HG03432 (cell line): ENCODE results near the gene TRERF1.
"Not testable (repeated sequence)": the region's sequence is repeated elsewhere in the genome, so short reads cannot be mapped to it uniquely, and the experiment has no call there.

Experiments
- ATAC-seq: cut with Tn5 transposase; IDR thresholded peaks from one replicate; pipeline ENCODE4 v1.9.1; 2021; ENCODE audit warnings: mild to moderate bottlenecking, moderate library complexity; ENCODE audit not compliant: unreplicated experiment

Gene TRERF1

DNA sequence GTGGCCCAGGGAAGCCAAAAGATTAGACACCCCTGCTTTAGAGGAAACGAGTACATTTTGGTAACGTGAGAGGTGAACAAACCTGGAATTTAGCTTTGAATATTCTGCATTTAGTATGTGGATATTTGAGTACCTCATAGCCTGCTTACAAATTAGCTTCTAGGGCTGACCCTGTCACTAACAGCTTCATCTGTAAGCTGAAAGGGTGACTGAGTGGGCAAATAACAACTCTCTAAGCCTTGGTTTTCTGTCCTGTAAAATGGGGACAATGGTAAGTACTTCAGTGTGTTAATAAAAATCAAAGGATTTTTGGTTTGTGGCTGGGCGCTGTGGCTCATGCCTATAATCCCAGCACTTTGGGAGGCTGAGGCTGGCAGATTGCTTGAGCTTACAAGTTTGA, 248.5 kb downstream of the TRERF1 start:
- ATAC-seq: no peak

DNA sequence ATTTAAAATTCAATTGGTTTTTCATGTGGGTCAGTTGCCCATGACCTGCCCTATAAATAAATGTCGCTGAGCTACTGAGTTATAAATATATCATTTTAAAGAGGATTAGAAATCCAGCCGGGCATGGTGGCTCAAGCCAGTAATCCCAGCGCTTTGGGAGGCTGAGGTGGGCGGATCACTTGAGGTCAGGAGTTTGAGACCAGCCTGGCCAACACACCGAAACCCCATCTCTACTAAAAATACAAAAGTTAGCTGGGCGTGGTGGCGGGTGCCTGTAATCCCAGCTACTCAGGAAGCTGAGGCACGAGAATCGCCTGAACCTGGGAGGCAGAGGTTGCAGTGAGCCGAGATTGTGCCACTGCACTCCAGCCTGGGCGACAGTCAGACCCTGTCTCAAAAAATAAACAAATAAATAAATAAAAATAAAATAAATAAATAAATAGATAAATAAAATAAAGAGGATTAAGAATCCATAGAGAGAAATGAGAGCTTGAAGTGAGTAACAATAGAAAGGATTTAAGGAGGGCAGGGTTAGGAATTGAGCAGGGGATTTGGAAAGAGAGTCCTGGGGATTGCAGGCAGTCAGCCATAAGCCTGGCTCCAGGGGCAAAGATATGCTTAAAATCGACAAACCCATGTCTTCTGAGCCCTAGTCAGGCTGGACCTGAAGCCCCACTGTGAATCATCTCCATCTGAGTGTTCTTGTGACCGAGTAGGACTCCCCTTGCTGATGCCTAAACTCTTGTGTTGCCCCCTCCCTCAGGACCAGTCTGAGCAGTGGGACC, 249.4 kb downstream of the TRERF1 start:
- ATAC-seq: not testable (repeated sequence)

DNA sequence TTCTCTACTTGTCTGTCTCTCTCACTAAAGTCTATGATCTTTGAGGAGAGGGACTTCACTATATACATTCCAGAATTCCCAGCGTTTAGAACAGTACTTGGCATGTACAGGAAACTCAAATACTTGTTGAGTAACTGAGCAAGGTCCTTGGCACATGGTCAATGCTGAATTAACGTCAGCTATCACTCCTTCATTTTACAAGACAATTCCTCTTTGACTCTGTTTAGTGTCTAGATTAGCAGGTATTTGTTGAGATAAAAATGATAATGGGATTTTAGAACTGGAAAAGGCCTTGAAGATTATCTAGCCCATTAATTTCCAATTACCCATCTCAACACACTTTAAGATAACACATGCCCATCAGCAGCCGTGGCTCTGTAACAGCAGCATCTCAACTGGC, 250.3 kb downstream of the TRERF1 start:
- no peak for ATAC-seq

DNA sequence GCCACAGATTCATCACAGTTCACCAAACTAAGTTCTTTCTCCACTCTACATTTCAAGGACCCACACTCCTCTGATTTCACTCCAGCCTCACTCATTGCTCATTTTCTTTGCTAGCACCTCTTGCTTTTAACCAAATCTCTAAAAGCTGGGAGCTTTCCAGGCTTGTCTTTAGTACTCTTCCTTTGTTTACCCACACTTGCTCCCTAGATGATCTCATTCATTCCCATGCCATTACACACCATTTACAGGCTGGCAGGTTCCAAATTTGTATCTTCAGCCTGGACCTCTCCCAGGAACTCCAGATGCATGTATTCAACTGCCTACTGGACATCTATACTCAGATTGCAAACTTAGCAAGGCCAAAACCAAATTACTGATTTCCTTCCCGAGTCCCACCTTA, 251.7 kb downstream of the TRERF1 start:
- ATAC-seq: no peak

DNA sequence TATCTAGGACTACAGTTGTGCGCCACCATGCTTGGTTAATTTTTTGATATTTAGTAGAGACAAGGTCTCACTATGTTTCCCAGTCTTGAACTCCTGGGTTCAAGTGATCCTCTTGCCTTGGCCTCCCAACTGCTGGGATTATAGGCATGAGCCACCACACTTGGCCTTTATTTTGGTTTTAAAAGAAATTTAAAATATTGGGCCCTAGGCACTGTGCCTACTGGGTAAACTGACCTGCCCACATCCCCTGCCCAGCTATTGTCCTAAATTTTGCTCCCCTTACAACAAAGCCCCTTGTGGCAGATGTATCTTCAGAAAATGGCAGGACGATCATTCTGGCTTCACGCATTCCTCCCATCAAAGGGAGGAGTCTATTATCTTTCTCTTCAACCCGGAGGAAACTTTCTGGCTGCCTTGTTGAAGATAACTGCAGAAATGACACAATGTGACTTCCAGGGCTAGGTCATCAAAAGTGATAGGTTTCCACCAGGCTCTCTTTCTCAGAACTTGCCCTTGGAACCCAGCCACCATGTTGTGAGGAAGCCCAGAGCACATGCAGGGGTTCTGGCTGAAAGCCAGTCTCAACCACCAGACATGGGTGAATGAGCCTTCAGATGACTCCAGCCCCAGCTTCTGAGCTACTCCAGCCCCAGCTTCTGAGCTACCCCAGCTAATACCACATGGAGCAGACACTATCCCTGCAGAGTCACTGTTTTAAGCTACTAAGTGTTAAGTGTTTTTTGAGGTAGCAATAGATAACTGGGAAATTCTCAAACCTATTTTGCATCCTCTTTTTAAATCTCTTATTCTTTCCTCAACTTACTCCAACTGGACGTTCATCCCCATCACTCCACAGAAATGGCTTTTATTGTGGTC, 252.4 kb downstream of the TRERF1 start:
- no peak for ATAC-seq

DNA sequence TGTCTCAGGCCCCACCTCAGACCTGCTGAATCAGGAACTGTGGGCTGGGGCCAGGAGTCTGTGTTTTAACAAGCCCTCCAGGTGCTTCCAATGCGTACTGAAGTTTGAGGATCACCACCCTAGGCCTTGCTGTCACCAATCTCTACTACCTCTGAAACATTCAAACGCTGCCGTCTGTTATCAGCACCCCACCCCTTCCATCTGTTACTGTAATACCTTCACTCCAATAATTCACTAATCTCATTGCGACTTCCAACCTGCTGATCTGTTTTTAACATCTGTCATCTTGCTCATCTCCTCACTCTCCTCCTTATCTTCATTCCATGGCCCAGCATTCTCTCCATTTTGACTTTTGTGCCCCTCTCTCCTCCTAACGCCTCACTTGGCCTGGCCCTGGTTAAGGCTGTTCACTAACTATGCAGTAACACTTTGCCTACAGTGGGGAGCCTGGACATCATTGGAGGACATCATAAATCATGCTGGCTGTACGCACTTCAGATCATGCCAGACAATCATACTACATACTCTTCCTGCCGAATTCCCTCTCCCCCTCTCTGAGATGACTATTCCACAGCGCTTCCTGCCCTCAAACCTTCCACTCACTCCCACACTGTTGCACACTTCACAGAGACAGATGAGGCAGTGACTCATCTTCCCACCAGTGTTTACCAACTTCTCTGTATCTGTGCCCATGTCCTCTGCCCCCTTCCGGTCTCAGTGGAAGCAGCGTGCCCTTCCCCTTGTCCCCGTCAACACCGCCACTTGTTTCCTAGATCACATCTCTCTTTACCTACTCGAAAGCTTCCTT, 254.0 kb downstream of the TRERF1 start:
- ATAC-seq: no peak

DNA sequence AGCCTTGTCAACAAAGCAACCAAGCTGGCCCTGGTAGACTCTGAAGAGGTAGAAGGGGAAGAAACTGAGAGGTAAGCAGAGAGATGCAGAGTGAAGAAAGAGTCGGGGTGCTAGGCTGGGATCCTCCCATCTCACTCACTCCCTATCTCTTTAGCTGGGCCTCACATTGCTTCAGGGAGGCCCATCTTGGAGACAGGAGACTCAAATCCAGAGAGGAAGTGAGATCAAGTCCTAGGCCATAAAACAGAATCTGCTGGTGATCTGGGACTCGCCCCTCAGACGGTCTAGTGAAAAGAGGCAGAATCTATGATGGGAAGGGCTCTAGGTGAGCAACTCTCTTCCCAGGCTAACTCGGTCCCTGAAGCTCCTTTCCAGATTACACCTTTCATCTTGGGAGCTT, 256.3 kb downstream of the TRERF1 start:
- no peak for ATAC-seq

DNA sequence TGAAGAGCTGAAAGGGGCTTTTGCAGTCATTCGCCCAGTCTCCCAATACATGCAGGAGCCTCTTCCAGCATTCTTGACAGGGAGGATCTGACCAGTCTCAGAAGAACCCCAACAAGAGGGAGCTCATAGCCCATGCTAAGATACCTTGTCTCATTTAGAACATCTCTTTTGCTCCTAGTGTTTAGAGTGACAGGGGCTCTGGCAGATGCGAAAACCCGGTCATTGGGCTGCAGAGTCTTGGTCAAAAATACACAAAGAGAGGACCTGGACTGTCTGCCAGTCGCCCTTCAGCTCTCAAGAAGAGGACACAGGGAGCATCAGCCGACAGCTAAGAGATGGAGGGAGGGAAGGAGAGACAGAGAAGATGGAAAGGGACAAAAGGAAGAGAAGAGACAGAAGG, 257.7 kb downstream of the TRERF1 start:
- ATAC-seq: no peak

- ATAC-seq: no peak
Measured at GRCh38 chr6:42193491-42193894, 258.2 kb downstream of the TRERF1 start.

DNA sequence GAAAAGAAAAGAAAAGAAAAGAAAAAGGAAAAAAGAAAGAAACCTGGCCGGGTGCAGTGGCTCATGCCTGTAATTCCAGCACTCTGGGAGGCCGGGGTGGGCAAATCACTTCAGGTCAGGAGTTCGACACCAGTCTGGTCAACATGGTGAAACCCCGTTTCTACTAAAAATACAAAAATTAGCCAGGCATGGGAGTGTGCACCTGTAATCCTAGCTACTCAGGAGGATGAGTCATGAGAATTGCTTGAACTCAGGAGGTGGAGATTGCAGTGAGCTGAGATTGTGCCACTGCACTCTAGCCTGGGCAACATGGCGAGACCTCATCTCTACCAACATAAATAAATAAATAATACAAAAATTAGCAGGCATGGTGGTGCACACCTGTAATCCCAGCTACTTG, 259.3 kb downstream of the TRERF1 start:
- ATAC-seq: not testable (repeated sequence)

GRCh38 chr6:42190554-42191183, 261.1 kb downstream of the TRERF1 start:
- ATAC-seq: no peak

GRCh38 chr6:42188406-42188805, 263.3 kb downstream of the TRERF1 start:
- ATAC-seq: no peak

GRCh38 chr6:42185597-42185996, 266.1 kb downstream of the TRERF1 start:
- ATAC-seq: no peak

GRCh38 chr6:42184475-42184874, 267.3 kb downstream of the TRERF1 start:
- no peak for ATAC-seq

GRCh38 chr6:42182101-42182500, 269.6 kb downstream of the TRERF1 start:
- no peak for ATAC-seq

- ATAC-seq: no peak
Measured at GRCh38 chr6:42179945-42180313, 271.8 kb downstream of the TRERF1 start.

DNA sequence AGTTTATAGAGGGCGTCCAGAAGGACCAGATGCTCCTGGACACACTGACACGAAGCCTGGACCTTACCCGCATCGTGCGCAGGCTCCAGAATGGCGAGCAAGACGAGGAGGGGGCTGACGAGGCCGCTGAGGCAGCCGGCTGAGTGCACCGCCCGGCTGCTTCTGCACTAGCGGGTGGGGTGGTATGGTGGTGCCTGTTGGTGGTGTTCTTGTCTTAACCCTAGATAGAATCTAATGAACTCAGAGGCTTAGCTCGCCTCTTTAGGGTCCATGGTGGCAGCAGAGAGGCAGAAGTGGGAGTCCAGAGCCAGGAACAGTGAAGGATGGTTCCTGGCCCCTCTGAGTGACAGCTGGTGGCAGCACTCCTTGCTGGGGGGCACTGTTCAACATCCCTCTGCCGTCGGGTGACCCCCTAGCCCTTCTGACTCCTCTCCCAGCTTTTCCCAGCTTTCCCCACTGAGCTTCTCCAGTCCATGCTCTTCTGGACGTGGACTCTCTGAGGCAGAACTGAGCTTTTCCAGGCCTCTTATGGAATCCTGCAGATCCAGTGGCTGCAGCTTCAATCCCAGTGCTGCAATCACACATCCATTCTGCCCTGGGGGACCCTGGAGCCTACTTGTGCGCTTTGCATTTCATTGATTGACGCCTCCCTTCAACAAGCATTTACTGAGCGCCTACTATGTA, 272.3 kb downstream of the TRERF1 start:
- ATAC-seq: no peak

DNA sequence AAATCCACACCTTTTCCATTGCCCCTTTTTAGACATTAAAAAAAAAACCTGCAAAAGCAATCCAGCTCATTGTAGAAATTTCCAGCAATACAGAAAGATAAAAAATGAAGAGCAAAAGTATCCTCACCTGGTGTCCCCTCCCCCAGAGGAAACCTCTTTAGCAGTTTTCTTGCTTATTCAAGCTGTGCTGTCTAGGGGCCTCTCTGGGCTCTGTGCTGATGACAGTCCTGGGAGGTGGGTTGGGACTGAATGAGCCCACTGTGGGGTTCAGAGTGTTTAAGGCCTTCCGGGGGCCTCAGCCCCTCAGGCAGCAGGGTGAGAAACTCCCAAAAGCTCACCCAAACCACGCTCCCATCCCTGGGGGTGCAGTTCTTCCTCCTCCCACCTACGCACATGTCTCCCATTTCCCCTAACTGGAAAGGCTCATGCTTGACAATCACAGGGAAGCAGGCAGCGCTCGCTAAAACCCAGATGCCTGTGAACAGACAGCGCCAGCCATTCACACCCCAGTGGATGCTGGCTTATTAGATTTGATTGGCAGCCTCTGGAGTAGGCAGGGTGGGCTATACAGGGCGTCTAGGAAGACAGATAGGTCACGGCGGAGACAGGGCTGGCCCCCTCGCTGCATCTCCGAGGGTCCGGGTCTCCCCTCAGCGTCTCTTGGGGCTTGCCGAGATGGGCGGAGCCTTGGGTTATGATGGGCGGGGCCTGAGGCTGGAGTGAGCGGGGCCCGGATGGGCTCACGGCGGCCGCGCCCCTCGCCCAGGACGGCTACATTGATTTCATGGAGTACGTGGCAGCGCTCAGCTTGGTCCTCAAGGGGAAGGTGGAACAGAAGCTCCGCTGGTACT, 274.0 kb downstream of the TRERF1 start:
- ATAC-seq: no peak

- ATAC-seq: no peak
Measured at GRCh38 chr6:42176981-42177380, 274.7 kb downstream of the TRERF1 start.
